H1 (cell line): ENCODE data around the gene SLC1A3. TPM values are rescaled to one million over a fixed set of nuclear protein-coding genes. Genes with fewer than 3 reads are reported as not detected.
"Not testable (repeated sequence)": the region's sequence is repeated elsewhere in the genome, so short reads cannot be mapped to it uniquely, and the experiment has no call there.

ENCODE experiments used
- CTCF ChIA-PET: fragments of 300-600 bp; sonication (Branson Sonifier 250); formaldehyde crosslinking; loops from one replicate; lab custom pipeline; 2021; ENCODE audit not compliant: partially characterized antibody; lab: Charles Lee
- POLR2A ChIA-PET: fragments of 300-600 bp; sonication (Branson Sonifier 250); formaldehyde crosslinking; loops from one replicate; lab custom pipeline; 2021; ENCODE audit warnings: inconsistent platforms; ENCODE audit not compliant: partially characterized antibody; lab: Charles Lee
- DNase-seq, 2 experiments: peaks; one replicate each; pipeline versions ENCODE4 v3.0.0 to v3.0.0-alpha.2; 2010 to 2022; ENCODE audit warnings: low spot score in 2 of 2, low read depth in 1 of 2, mixed read lengths in 1 of 2
- FAIRE-seq: peaks from 2 replicates; lab custom pipeline; 2011; peaks lifted over from hg19 to GRCh38; lab: Jason Lieb, UNC
- H2AFZ ChIP-seq: 2 replicates; pipeline ENCODE4 v1.8.1; 2012; ENCODE audit warnings: low read length, inconsistent platforms
- H2AK5ac ChIP-seq: 2 replicates; pipeline ENCODE4 v1.6.1; 2013; ENCODE audit warnings: low read depth, low read length
- H2BK120ac ChIP-seq: replicated peaks from 2 replicates; pipeline ENCODE3; 2013; ENCODE audit warnings: low read depth, low read length, inconsistent platforms
- H2BK12ac ChIP-seq: 2 replicates; pipeline ENCODE4 v1.6.1; 2013; ENCODE audit warnings: low read depth, low read length
- H2BK15ac ChIP-seq: 2 replicates; pipeline ENCODE4 v1.6.1; 2013; ENCODE audit warnings: low read length
- H2BK20ac ChIP-seq: 2 replicates; pipeline ENCODE4 v1.6.1; 2013; ENCODE audit warnings: low read length
- H2BK5ac ChIP-seq: 2 replicates; pipeline ENCODE4 v1.6.1; 2013; ENCODE audit warnings: low read depth, low read length
- H3K14ac ChIP-seq: 2 replicates; pipeline ENCODE4 v1.6.1; 2013; ENCODE audit warnings: inconsistent platforms; ENCODE audit not compliant: insufficient read length
- H3K18ac ChIP-seq: 2 replicates; pipeline ENCODE4 v1.6.1; 2013; ENCODE audit warnings: low read length; ENCODE audit errors: extremely low read depth
- H3K23ac ChIP-seq: 2 replicates; pipeline ENCODE4 v1.6.1; 2013; ENCODE audit warnings: inconsistent platforms; ENCODE audit not compliant: insufficient read length
- H3K23me2 ChIP-seq: 2 replicates; pipeline ENCODE4 v1.6.1; 2013; ENCODE audit warnings: low read depth, low read length
- H3K27ac ChIP-seq: 2 replicates; pipeline ENCODE4 v1.6.1; 2011; ENCODE audit warnings: low read depth, low read length, inconsistent platforms
- H3K27me3 ChIP-seq, 4 experiments: replicated peaks in 1 of 4; 1 replicate in 1 of 4; 2 replicates in 3 of 4; pipeline versions ENCODE4 v1.6.1 to v1.8.1; 2011 to 2013; ENCODE audit warnings: low read length in 3 of 4, mild to moderate bottlenecking in 3 of 4, inconsistent platforms in 2 of 4, mixed read lengths in 2 of 4, moderate library complexity in 1 of 4; ENCODE audit not compliant: control insufficient read depth in 3 of 4, insufficient read depth in 3 of 4; ENCODE audit errors: extremely low read depth in 1 of 4
- H3K36me3 ChIP-seq, 4 experiments: 2 replicates each; pipeline versions ENCODE4 v1.6.1 to v1.8.1; 2011 to 2013; ENCODE audit warnings: mild to moderate bottlenecking in 4 of 4, low read length in 3 of 4, moderate library complexity in 2 of 4, control low read depth in 1 of 4, inconsistent platforms in 1 of 4; ENCODE audit not compliant: insufficient read depth in 4 of 4, control insufficient read depth in 2 of 4
- H3K4ac ChIP-seq: replicated peaks from 2 replicates; pipeline ENCODE3; 2013; ENCODE audit warnings: low read length, low read depth, mixed read lengths, inconsistent platforms; ENCODE audit not compliant: insufficient read length
- H3K4me1 ChIP-seq, 4 experiments: replicated peaks in 1 of 4; 1 replicate in 1 of 4; 2 replicates in 3 of 4; pipeline versions ENCODE4 v1.6.1 to v1.8.1; 2011 to 2013; ENCODE audit warnings: low read length in 3 of 4, inconsistent platforms in 2 of 4, mixed read lengths in 1 of 4; ENCODE audit not compliant: insufficient read depth in 4 of 4, control insufficient read depth in 3 of 4
- H3K4me2 ChIP-seq, 2 experiments: 2 replicates each; pipeline versions ENCODE4 v1.6.1 to v1.8.1; 2011 to 2013; ENCODE audit warnings: low read depth in 2 of 2, low read length in 2 of 2, control low read depth in 1 of 2, inconsistent platforms in 1 of 2, mild to moderate bottlenecking in 1 of 2; ENCODE audit not compliant: insufficient read depth in 1 of 2
- H3K4me3 ChIP-seq, 4 experiments: fragments of 200-600, 300-600 bp in 1 of 4; sonication (generic), shearing (Covaris generic), sonication (Bioruptor Twin) in 1 of 4; 2 replicates each; pipeline versions ENCODE4 v1.5.1 to v1.8.1; 2011 to 2016; ENCODE audit warnings: low read length in 4 of 4, low read depth in 3 of 4, control low read depth in 2 of 4, inconsistent platforms in 2 of 4, mild to moderate bottlenecking in 2 of 4, mixed read lengths in 1 of 4, moderate library complexity in 1 of 4; ENCODE audit not compliant: insufficient read depth in 2 of 4; ENCODE audit errors: extremely low read depth in 1 of 4
- H3K56ac ChIP-seq: replicated peaks from 2 replicates; pipeline ENCODE3; 2013; ENCODE audit warnings: low read depth, mild to moderate bottlenecking, mixed read lengths, low read length, inconsistent platforms; ENCODE audit not compliant: insufficient read length
- H3K79me1 ChIP-seq: 2 replicates; pipeline ENCODE4 v1.6.1; 2013; ENCODE audit warnings: low read depth, low read length, control low read depth
- H3K79me2 ChIP-seq, 2 experiments: 2 replicates each; pipeline versions ENCODE4 v1.6.1 to v1.8.1; 2012 to 2013; ENCODE audit warnings: low read length in 2 of 2, mild to moderate bottlenecking in 2 of 2, inconsistent platforms in 1 of 2; ENCODE audit not compliant: insufficient read depth in 2 of 2, control insufficient read depth in 1 of 2
- H3K9ac ChIP-seq, 4 experiments: replicated peaks in 1 of 4; 1 replicate in 1 of 4; 2 replicates in 3 of 4; pipeline versions ENCODE4 v1.6.1 to v1.8.1; 2011 to 2013; ENCODE audit warnings: low read depth in 3 of 4, low read length in 3 of 4, control low read depth in 2 of 4, mild to moderate bottlenecking in 2 of 4, moderate library complexity in 2 of 4, inconsistent platforms in 1 of 4; ENCODE audit errors: extremely low read depth in 1 of 4
- H3K9me3 ChIP-seq, 2 experiments: 2 replicates each; pipeline versions ENCODE4 v1.6.1 to v1.8.1; 2012 to 2013; ENCODE audit warnings: mild to moderate bottlenecking in 2 of 2, moderate library complexity in 2 of 2, control low read depth in 1 of 2, inconsistent platforms in 1 of 2, low read depth in 1 of 2, low read length in 1 of 2, mixed read lengths in 1 of 2; ENCODE audit not compliant: insufficient read depth in 2 of 2
- H4K20me1 ChIP-seq, 2 experiments: replicated peaks in 1 of 2; 2 replicates each; pipeline versions ENCODE3 to v1.8.1; 2011 to 2013; ENCODE audit warnings: inconsistent platforms in 2 of 2, low read length in 2 of 2, mild to moderate bottlenecking in 1 of 2; ENCODE audit not compliant: insufficient read depth in 2 of 2, control insufficient read depth in 1 of 2
- H4K5ac ChIP-seq: 2 replicates; pipeline ENCODE4 v1.6.1; 2013; ENCODE audit warnings: low read length, low read depth, mixed read lengths, inconsistent platforms; ENCODE audit not compliant: insufficient read length
- H4K8ac ChIP-seq: 2 replicates; pipeline ENCODE4 v1.8.0; 2013; ENCODE audit warnings: mild to moderate bottlenecking, moderate library complexity, low read length, inconsistent platforms; ENCODE audit not compliant: insufficient read depth; ENCODE audit errors: extremely low read depth
- H4K91ac ChIP-seq: replicated peaks from 2 replicates; pipeline ENCODE3; 2013; ENCODE audit warnings: low read length, mixed read lengths, inconsistent platforms; ENCODE audit not compliant: insufficient read length
- polyA plus RNA-seq, 7 experiments: library from polyadenylated mRNA; depleted of rRNA in 3 of 7; stranded (reverse) in 5 of 7; unstranded in 2 of 7; fragments of >200 nt in 5 of 7; fragments of 200-250 nt in 2 of 7; gene quantifications; 1 replicate in 5 of 7; 2 replicates in 1 of 7; 4 replicates in 1 of 7; pipeline versions ENCODE4 v1.2.1 to v1.2.3, GENCODE V29; 2011 to 2013; ENCODE audit warnings: missing spikeins in 2 of 7, mixed read lengths in 2 of 7
- total RNA-seq: library from RNA; stranded (reverse); fragmentation: NEBNext Ultra II Directional; extraction: Animal tissue kit (Norgen Biotek cat#: 25700); gene quantifications from 2 replicates; pipeline ENCODE4 v1.2.1, GENCODE V29; 2021

The SLC1A3 gene
- total and polyA plus RNA-seq, 2 of the 8 experiments (the other 6 are each of a cell fraction or from before 2014, with no cell fraction given), result 26.7 to 35.3 TPM

DNA sequence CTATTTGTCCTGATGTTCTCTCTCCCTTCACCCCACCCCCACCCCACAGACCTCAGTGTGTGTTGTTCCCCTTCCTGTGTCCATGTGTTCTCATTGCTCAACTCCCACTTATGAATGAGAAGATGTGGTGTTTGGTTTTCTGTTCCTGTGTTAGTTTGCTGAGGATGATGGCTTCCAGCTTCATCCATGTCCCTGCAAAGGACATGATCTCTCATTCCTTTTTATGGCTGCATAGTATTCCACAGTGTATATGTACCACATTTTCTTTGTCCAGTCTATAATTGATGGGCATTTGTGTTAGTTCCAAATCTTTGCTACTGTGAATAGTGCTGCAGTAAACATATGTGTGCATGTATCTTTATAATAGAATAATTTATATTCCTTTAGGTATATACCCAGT, 26.5 kb upstream of the SLC1A3 start:
- H2BK120ac ChIP-seq, H3K56ac ChIP-seq, H3K9ac ChIP-seq, H2AK5ac ChIP-seq, H3K4me1 ChIP-seq, H3K4ac ChIP-seq, H2AFZ ChIP-seq, DNase-seq, H3K27ac ChIP-seq, H4K20me1 ChIP-seq, H2BK15ac ChIP-seq, H2BK20ac ChIP-seq, H4K8ac ChIP-seq, FAIRE-seq, H3K14ac ChIP-seq, H2BK12ac ChIP-seq, H3K23ac ChIP-seq, H3K9me3 ChIP-seq, H3K23me2 ChIP-seq, H4K5ac ChIP-seq, H3K4me3 ChIP-seq, H3K79me1 ChIP-seq, H3K18ac ChIP-seq, H3K79me2 ChIP-seq, H2BK5ac ChIP-seq, POLR2A ChIA-PET, H3K36me3 ChIP-seq, H3K27me3 ChIP-seq, H3K4me2 ChIP-seq, H4K91ac ChIP-seq: not testable (repeated sequence)
- CTCF ChIA-PET, result interaction anchor here (1.6 to 1.8 kb wide), 2 partner anchors 14 to 112 kb away, joined by 3 to 4 read pairs; no protein-coding TSS in a partner anchor
